ENCODE data around the gene ADGRB3. TPM values are rescaled to one million over a fixed set of nuclear protein-coding genes. Genes with fewer than 3 reads are reported as not detected.

Gene ADGRB3
- total RNA-seq, 1 experiment from 2014 or later: 7.7 TPM

DNA sequence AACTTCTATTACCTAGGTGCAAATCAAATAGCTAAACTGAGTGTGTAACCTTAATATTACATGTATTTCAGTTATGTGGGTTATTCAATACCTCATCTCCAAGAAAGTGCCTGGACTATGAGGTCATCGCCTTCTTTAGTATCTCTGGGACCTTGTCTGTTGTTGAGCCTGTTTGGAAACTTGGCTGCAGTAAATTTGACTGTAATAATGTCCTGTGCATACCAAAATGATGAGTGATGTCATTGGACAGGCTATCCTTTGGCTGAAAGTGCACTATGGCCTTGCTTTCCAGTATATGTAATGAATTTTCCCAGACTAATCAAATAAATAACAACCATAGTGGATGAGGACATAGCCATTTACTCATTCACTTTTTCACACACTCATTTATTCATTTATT is 455.1 kb downstream of the ADGRB3 start:
- ChIA-PET CTCF (no interaction called here), POLR2A (ENCODE audit: low non-redundant PET) (no interaction called here)
- intact Hi-C loops (cut with micrococcal nuclease; ENCODE audit: unreplicated experiment): no loop called here
- Histone ChIP-seq H3K27ac (ENCODE audit: low read depth, low read length, poor library complexity, severe bottlenecking) (no peak overlapping the region), H3K27me3 (replicated peaks; ENCODE audit: insufficient read depth, low read depth, low read length, poor library complexity) (no peaks in the 10 kb centered on the region), H3K36me3 (ENCODE audit: insufficient read depth, low read length, poor library complexity, severe bottlenecking) (no peaks in the 10 kb centered on the region), H3K4me1 (ENCODE audit: insufficient read depth, low read length, poor library complexity, severe bottlenecking) (no peaks in the 10 kb centered on the region), H3K9me3 (ENCODE audit: low read depth, low read length, poor library complexity, severe bottlenecking) (no peaks in the 10 kb centered on the region), H3K4me3 (ENCODE audit: low read depth, low read length, poor library complexity, severe bottlenecking) (no peak overlapping the region)
- DNase-seq (ENCODE audit: low spot score): no peak
- TF ChIP-seq CTCF (conservative IDR thresholded peaks at IDR 0.05; ENCODE audit: low read depth, low read length): no peak
- no peak for TF ChIP-seq EZH2 (IDR thresholded peaks at IDR 0.05; ENCODE audit: borderline replicate concordance, low read depth, low read length, poor library complexity, severe bottlenecking)
- BruUV-seq (replicated peaks): no TSS peak

DNA sequence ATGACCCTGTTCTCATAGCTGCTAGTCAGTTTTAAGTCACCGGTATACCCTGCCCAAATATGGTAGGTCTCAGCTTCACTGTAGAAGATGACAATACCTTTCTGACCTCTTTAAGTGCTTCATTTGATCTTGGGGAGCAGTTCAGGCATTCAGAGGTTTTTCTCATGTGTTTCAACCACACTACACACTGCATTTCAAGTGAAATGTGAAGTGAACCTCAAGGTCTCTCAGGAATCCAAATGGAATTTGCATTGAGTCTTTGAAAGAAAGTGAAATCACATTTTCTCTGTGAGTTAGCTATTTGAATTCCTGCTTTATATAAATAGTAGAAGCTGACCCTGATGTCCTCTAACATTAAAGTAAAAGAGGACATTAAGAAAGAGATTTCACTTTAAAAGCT is 461.6 kb downstream of the ADGRB3 start:
- H3K9me3 ChIP-seq (ENCODE audit: low read depth, low read length, poor library complexity, severe bottlenecking): no peaks in the 10 kb centered on the region
- POLR2A ChIA-PET (ENCODE audit: low non-redundant PET): no interaction called here
- no peaks in the 10 kb centered on the region for H3K27me3 ChIP-seq (replicated peaks; ENCODE audit: insufficient read depth, low read depth, low read length, poor library complexity)
- BruUV-seq (replicated peaks): no TSS peak
- H3K4me1 ChIP-seq (ENCODE audit: insufficient read depth, low read length, poor library complexity, severe bottlenecking): no peaks in the 10 kb centered on the region
- no peak overlapping the region for H3K4me3 ChIP-seq (ENCODE audit: low read depth, low read length, poor library complexity, severe bottlenecking)
- DNase-seq (ENCODE audit: low spot score): no peak
- CTCF ChIA-PET: interaction anchor here (0.5 kb wide), 1 partner anchor 1551 kb away, joined by 3 read pairs; no protein-coding TSS in a partner anchor
- TF ChIP-seq CTCF (conservative IDR thresholded peaks at IDR 0.05; ENCODE audit: low read depth, low read length) (no peak), EZH2 (IDR thresholded peaks at IDR 0.05; ENCODE audit: borderline replicate concordance, low read depth, low read length, poor library complexity, severe bottlenecking) (no peak)
- intact Hi-C loops (cut with micrococcal nuclease; ENCODE audit: unreplicated experiment): no loop called here
- no peak overlapping the region for H3K27ac ChIP-seq (ENCODE audit: low read depth, low read length, poor library complexity, severe bottlenecking)
- H3K36me3 ChIP-seq (ENCODE audit: insufficient read depth, low read length, poor library complexity, severe bottlenecking): no peaks in the 10 kb centered on the region

GRCh38 chr6:69097948-69098347 is 462.9 kb downstream of the ADGRB3 start:
- no peaks in the 10 kb centered on the region for H3K9me3 ChIP-seq (ENCODE audit: low read depth, low read length, poor library complexity, severe bottlenecking)
- H3K27me3 ChIP-seq (replicated peaks; ENCODE audit: insufficient read depth, low read depth, low read length, poor library complexity): no peaks in the 10 kb centered on the region
- TF ChIP-seq CTCF (conservative IDR thresholded peaks at IDR 0.05; ENCODE audit: low read depth, low read length) (no peak), EZH2 (IDR thresholded peaks at IDR 0.05; ENCODE audit: borderline replicate concordance, low read depth, low read length, poor library complexity, severe bottlenecking) (no peak)
- H3K4me3 ChIP-seq (ENCODE audit: low read depth, low read length, poor library complexity, severe bottlenecking): no peak overlapping the region
- BruUV-seq (replicated peaks): no TSS peak
- DNase-seq (ENCODE audit: low spot score): no peak
- H3K36me3 ChIP-seq (ENCODE audit: insufficient read depth, low read length, poor library complexity, severe bottlenecking): no peaks in the 10 kb centered on the region
- H3K27ac ChIP-seq (ENCODE audit: low read depth, low read length, poor library complexity, severe bottlenecking): no peak overlapping the region
- POLR2A ChIA-PET (ENCODE audit: low non-redundant PET): no interaction called here
- CTCF ChIA-PET: no interaction called here
- no peaks in the 10 kb centered on the region for H3K4me1 ChIP-seq (ENCODE audit: insufficient read depth, low read length, poor library complexity, severe bottlenecking)
- intact Hi-C loops (cut with micrococcal nuclease; ENCODE audit: unreplicated experiment): no loop called here

All from A673 (cell line).